GM20431 (cell line): ENCODE results near the gene ACTG1.

Experiments used
- in situ Hi-C: fragments of 300-500 bp; cut with MseI, MboI; formaldehyde crosslinking; loops from one replicate; pipeline ENCODE4 v1.15.0; 2020; ENCODE audit warnings: low sequenced_read_pairs; ENCODE audit not compliant: unreplicated experiment

The ACTG1 gene

DNA sequence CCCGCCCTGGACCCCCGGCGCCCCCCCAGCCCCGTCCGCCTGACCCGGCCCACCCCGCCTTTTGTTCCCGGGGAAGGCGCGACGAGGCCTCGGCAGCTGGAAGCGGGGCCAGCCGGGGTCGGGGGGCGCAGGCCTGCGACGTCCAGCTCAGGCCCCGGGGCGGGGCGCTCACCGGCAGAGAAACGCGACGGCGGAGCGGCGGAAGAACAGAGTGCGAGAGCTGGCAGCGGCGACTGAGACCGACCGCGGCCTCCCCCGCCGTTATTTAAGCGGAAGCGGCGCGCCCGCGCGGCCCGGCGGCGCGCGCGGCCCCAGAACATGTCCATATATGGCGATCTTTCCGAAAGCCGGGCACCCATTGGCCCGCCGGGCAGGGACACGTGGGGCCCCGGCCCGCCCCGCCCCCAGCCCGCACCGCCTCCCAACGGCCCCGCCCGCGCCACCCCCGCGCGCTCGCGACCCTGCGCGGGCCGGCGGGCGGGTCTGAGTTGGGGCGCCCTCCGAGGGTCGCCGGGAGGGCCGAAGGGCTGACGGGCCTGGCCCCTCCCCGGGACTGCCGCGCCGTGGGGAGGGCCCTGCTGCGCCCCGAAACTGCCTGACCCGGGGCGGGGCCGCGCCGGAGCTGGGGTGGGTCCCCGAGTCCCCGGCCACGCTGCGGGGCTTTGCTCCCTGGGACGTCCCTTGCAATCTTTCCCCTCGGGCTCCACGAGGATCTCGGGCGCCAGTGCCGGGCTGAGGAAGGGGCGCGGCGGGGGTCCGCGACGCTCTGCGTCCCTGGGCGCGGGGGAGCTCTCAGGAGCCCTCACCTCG, at the start of gene ACTG1:
TSS of gene ACTG1 (minus strand) at position 238 of the 810 bp plus-strand sequence. CDS start 445 bp downstream, outside the sequence.
- in situ Hi-C loops, result no loop called here

DNA sequence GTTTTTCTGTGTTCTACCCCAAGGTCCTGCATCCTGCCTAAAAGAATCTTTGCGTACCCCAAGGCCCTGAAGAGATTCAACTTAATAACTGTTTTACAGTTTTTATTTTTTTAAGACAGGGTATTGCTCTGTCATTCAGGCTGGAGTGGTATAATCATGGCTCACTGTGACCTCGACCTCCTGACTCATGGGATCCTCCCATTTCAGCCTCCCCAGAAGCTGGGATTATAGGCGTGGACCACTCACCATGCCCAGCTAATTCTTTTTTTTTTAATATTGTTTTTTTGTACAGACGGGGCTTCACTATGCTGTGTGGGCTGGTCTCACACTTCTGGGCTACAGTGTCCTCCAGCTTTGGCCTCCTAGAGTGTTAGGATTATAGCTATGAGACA, 48.9 kb upstream of the ACTG1 start:
- in situ Hi-C loops, result no loop called here

DNA sequence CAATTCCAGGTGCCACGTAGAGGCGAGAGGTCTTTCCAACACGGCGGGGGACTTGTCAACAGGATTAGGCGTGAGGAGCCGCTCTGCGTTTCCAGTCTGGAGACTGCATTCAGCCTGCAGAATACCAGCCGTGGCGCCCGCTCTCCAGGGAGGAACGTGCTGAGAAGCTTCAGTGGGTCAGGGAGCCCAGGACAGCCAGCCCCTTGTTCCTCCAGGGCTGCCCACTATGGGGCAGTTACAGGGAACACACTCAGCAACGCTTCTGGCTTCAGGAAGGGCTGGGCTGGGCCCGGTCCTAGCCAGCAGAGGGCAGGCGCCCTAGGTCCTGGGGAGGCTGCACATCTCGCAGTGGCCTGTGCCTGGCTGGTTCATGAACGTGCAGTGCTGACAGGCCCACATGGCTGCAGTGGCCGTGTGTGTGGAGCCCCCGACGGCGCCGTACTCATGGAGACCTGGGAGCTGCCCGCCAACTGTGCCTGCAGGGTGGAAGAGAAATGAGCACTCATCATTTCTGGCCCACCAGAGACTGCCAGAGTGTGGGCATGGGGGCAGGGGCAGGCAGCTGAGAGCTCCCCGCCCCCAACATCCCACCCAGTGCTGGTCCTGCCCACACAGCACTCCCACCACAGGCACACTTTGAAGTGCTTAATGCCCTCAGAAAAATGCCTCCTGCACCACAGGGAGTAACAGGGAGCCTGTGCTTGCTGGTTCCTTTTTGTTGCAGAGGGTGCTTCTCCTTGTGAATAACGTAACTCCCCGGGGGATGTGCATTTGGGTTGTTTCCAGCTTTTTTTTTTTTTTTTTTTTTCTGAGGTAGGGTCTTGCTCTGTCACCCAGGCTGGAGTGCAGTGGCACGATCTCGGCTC, 46.6 kb upstream of the ACTG1 start:
- in situ Hi-C loops, result no loop called here

DNA sequence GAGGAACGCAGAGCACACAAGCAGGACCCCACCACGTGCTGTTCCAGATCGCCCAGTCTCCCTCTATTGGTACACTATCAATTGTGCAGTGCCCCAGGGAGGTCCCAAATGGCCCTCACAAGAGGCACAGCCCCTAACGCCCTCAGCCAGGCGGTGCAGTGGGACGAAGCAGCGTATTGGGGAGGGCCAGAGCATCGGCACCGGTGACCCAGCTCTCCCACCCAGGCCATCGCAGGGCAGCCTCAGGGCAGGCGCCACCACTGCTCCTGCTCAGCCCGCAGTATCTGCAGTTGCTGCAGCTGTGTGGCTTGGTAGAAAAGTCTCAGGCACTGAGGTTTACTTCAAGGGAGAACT, 45.5 kb upstream of the ACTG1 start:
- in situ Hi-C loops, result no loop called here

DNA sequence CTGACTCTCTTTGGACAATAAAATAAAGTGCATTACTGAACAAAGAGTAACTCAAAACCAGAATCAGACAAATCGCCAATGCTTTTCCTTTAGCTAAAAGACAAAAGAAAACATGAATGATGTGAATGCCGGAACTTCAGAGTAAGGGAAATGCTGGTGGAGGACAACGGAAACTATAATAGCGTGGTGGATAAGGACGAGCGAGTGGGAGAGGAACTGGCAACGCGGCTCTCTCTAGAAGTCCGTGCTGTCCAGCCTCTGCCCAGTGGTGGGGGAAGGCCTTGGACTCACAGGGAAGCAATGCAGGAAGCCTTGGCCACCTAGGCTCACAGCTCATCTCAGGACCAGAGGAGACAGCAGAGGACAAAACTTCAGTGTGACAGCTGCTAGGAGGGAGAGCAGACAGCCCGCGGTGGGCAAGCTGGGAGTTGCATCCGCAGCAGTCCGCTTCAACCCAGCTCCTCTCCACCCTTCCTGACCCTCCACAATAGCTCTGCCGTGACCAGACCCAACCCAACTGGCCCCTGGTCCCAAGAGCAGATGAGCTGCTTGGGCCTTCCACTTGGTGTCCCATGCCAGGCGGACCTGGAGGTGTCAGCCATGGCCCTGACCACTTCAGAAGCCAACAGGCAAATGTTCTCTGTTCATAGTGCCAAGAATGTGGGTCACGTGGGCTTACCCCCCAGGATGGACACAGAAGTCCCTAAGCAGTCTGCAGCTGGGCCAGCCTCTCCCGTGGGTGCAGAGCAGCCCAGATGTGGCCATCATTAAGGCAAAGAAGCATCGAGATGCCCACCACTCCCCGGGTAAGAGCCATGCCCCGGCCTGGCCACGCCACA, 44.9 kb upstream of the ACTG1 start:
- in situ Hi-C loops, result no loop called here

DNA sequence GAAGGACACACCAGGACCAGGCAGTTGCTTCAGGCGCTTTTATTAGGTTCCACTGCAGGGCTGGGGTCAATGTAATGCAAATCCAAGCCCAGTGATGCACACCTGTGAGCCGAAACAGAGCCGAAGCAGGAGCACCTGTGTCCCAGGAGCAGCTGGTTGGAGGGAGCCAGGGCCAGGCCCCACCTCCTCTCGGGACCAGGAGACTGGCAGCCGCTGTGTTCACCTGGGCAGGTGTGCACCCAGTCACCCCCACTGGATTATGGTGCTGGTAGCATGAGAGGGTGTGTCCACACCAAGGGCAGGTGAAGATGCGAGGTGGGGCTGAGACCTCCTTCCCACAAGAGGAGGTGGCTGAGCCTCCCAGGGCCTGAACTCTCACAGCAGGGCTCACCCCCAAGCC, 44.3 kb upstream of the ACTG1 start:
- in situ Hi-C loops, result no loop called here

DNA sequence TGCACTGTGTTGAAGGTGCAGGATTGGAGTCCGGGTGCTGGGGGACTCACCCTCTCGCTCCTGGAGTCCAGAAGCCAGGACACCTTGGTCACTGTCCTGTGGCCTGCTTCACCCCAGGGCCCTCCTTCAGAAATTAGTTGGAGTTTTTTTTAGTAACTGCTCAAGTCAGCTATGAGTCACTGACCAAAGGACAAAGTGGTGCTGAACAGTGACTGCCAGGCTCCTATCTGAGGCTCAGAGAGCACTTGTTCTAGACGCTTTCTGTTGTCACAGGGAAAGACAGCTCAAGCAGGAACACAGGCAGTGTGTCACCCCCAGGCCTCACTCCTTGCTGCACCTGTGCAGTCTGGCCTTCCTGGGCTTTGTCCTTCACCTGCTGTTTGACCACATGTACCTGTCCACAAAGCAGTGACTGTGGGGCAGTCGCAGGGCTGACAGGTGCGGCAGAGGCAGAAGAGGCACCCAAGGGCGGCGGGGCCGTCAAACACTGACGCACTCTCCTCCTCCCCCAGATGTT, 43.6 kb upstream of the ACTG1 start:
- in situ Hi-C loops, result no loop called here

DNA sequence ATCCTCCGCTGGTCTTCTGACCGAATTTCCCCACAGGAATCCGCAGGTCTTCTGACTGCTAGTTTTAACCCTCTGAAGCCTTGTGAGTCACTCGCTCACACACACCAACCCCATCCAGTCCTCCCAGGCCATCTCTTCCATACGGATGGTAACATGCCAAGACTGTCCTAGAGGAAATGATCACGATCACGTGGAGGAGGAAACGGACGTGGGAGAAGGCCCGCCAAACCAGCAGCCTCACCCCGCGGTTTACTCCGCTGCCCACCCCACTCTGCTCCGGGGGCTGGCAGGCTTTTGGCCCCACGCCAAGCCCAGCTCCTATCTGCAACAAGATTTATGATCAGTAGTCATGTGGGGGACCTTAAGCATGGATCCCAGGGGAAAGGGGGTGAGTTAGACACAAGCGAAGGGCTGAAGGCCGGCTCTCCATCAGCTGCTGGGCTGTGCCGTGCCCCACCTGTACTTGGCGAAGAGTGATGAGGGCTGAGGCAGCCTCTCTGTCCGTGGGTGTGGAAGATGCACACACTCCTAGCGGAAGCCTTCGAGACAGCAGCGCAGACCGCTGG, 41.1 kb upstream of the ACTG1 start:
- in situ Hi-C loops, result no loop called here

DNA sequence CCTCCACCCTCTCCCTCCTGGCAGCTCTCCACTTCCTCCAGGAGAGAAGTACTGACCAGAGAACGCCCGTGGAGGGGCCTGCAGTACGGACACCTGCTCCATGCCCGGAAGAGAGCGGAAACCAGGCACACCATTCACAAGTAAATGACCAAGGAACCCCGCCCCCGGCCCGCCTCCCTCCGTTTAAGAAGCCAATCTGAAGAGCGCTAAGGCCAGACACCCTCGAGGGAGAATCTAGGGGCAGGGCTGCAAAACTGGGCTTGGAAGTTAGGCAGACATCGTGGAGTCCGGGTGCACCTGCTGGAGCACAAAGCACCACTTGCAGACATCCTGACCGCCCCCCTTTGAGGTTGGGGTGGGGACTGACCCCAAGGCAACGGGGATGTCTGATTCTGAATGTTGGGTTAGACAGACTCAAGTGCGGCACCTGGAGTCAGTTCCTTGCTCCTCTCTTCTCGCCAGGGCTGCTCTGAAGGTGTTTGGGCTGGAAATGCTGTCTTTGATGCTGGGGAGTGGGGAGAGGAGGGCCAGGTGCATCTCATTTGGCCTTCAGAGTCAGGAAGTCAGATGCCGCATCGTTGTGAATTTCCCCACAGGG, 40.5 kb upstream of the ACTG1 start:
- in situ Hi-C loops, result no loop called here

DNA sequence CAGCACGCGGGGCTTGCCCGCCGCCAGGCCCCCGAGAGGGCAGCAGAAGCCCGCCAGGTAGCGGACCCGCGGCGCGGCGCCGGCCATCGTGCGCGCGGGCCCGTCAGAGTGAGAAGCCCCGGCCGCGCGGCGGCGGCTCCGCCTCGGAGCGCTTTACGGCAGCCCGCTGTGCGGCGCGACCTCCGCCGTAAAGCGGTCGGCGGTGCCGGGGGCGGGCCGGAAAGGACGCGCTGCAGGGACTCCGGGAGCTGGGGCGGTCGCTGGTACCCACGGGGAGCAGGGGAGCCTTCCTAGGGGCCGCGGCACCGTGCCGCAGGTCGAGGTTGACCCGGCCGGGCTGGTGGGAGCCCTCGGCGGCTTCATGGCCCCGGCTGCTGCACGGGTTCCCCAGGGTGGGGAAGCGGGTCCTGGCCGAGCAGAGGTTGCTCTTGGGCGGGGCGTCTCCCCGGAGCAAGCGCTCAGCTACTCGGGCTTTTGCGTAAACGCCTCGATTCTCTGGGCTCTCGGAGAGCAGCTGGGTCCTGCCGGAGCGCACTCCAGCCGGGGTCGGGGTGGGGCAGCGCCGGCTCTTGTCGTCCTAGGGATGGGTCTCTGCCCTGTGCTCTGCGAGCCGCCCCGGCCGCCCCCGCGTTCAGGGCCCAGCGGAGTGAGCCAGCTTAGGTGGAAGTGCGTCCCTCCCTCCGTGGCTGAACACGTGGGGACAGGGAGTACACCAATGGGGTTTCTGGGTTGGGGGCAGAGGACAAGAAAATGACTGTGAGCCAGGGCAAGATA, 39.8 kb upstream of the ACTG1 start, which contains the start of gene FAAP100:
TSS of gene FAAP100 (minus strand) at position 110 of the 774 bp plus-strand sequence. CDS start at position 87, 23 bp downstream.
- in situ Hi-C loops, result no loop called here

DNA sequence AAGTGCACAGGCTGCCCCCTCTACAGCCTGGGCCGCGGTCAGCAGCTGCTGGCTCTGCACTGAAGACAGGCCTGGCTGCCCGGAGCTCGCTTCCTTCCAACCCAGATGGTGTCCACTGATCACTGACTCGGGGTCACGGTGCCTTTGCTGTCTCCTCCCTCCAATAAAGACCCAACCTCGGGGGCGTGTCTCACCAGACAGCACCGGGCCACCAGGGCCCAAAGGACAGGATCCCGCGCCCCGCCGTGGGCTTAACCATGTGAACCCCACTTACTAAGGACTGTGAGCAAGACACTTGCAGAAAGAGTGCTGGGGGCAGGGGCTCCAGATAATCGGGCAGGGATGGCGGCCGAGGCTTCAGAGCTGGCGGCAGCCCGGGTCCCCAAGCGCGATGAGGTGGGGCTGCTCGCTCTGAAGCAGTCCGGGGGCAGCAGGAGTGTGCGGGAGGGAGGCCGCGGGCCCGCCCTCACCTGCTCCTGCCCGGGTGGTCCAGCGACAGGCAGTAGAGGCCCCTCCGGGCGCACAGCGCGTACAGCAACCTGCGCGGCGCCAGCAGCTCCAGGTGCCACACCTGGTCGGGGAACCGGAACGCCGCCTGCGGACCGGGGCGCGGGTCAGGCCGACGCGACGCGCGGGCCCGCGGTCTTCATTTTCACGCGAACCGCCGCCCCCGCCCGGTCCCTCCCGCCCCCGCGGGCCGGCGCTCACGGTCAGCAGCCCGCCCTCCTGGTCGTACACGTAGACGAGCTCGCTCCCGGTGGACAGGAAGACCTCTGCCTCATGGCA, 39.1 kb upstream of the ACTG1 start:
- in situ Hi-C loops, result no loop called here

DNA sequence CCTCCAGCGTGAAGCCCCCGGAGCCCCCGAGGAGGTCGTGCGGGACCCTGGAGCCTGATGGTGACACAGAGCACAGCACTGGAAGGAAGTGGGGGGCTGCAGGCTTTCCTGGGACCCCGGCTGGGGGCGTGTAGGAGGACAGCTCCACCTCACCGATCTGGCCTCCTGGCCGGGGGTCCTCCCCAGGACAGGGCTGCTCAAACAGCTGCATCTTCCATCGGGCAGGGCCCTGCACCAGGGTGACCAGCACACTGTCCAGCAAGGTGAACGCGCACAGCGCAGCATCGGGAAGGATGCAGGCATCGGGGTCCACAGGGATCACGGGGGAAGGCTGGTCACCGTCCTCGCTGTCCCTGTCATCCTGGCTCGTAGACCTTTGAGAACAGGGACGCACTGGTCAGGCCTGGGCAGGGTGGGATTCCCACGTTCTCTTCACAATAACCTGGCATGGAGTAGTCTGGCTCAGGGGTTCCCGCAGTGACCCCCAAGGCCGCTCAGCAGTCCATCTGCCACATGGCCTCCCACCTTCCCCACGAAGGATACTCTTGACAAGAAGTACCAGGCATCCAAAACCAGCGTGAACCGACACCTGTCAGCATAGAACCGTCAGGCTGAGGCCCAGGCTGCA, 38.3 kb upstream of the ACTG1 start:
- in situ Hi-C loops, result no loop called here

DNA sequence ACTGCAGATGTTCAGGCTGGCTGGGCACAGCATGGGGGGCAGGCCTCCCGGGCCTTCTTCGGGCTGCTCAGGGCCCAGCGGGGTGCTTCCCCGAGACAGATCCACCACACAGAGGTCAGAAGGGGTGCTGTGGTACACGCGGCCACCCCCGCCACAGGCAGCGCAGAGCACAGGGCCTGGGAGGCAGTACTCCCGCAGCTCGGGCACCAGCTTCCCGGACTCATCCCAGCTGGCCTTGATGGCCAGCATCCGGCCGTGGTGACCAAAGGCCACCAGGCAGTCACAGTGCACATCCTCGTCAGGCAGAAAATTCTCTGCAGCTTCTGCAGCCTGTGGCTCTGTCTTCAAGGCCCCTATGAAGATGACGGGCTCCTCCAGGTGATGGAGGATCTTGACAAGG, 37.7 kb upstream of the ACTG1 start:
- in situ Hi-C loops, result no loop called here

DNA sequence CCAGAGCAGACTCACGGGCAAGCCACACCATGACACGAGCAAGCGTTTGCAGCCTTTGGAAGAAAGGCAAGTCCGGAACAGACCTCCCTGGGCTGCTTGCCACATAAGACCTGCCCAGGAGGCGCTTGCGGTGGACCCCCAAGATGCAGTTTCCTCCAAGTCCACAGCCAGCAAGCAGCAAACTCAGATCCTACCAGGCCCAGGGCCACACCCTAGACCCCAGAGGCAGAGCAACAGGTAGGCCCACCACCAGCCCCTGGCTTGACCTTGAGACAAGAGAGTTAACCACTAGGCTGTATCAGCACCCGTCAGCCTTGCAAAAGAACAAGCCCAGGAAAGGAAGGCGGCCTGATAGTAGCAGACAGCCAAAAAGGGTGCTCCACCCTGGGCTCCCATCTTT, 37.2 kb upstream of the ACTG1 start:
- in situ Hi-C loops, result no loop called here

DNA sequence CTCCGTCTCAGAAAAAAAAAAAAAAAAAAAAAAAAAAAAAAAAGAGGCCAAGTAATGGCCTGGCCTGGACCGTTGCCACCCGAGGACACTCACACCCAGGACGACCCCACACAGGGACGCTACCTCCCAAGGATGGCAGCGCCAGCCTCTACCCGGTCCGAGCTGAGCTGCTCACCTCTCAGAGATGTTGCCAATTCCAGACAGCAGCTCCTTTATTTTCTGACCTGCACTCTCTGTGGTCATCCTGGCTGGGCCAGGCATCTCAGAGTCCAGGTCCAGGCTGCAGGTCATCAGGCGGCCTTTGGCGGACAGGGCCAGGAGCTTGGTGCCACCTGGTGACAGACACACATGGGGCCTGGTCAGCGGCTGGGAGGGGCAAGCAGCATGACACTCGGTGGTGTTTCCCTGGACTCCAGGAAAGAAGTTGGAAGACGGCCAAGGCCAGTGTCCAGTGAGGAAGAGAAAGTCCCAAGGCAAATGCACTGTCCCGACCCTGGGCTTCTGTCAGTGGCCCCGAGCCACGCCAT, 36.5 kb upstream of the ACTG1 start:
- in situ Hi-C loops, result no loop called here

DNA sequence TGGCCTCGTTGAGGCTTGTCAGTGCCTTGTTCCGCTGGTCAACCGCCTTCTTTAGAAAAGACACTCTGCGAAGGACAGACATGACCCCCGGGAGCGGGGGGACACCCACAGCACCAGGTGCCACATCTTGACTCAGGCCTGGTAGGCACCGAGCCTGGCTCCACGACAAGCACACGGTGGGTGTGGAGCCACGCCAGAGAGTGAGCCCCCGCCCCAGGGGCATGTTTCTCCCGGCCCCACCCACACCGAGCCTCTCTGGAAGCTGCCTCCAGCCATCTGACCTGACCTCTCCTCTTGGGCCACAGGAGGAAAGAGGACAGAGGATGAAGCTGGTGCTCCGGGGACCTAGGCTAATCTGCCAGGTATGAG, 35.0 kb upstream of the ACTG1 start:
- in situ Hi-C loops, result no loop called here

DNA sequence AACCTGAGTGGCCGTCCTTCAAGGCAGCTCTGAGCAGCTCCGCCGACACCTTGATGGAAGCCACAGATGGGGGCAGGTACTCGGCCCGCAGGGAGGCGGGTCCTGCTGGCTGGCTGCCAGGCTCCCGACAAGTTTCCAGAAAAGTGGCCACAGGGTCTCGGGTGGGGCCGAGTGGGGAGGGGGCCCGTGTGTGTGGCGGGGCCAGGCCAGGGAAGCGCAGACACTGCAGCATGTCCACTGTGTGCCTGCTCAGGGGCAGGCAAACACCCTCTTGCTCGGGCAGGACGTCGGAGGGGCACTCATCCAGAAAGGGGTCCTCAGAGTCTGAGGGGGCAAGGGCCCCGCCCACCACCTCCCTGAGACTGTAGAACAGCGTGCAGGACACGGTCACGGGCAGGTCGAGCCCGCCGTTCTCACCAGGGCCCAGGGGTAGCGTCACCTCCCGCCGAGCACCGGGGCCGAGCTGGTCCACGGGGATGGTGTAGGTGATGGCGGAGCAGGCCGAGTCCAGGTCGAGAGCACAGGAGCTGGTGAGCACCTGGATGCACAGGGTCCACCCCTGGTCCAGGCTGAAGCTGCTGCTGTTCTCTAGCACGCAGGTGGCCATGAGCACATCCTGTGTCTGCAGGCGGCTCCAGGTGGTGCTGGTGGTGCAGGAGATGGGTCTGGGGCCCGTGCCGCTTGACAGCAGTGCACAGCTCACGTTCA, 34.5 kb upstream of the ACTG1 start:
- in situ Hi-C loops, result no loop called here
